Stimulated activated CD8-positive, alpha-beta memory T cell treated with anti-CD3 and anti-CD28 coated beads, Interleukin-2, amount 100 ng/mL, for 1 hour (primary cell): ENCODE data around the gene ZNF618.
"Not testable (repeated sequence)": the region's sequence is repeated elsewhere in the genome, so short reads cannot be mapped to it uniquely, and the experiment has no call there.

ENCODE experiments used
- DNase-seq, 2 donors: peaks; one replicate each; pipeline ENCODE4 v3.0.0-alpha.2; 2020; ENCODE audit warnings: low read depth in 2 of 2

The ZNF618 gene

DNA sequence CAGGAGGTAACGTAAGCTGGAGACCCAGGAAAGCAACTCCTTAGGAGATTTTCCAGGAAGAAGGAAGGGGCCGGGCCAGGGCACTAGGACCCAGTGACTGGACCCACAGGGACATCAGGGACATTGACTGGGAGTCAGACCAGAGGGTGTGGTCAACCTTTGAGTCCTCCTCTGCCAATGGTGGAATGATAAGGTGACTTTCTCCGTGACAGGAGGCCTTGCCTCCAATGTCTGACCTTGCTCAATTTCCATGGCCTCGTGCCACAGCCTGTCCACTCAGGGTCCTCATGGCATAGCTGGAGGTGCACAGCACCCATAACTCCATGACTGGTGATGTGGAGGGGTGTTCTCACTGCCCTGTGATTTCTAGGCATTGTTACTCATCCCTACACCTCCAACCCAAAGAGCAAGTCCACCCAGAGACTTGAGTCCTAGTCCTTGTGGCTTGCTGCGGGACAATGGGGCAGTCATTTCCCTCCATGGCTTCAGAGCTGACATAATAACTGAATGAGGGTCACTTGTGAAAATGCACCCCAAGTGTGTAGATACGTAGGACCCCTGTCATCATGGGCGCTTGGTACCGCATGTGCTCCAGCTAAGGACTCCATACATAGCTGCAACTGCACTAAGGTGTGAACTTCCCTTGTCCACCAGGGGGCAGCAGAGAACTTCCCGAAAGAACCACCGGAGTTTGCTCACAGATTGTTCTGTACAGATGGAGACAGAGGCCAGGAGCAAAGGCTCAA is 206.1 kb downstream of the ZNF618 start:
- DNase-seq: peak; percentile 41 to 63

DNA sequence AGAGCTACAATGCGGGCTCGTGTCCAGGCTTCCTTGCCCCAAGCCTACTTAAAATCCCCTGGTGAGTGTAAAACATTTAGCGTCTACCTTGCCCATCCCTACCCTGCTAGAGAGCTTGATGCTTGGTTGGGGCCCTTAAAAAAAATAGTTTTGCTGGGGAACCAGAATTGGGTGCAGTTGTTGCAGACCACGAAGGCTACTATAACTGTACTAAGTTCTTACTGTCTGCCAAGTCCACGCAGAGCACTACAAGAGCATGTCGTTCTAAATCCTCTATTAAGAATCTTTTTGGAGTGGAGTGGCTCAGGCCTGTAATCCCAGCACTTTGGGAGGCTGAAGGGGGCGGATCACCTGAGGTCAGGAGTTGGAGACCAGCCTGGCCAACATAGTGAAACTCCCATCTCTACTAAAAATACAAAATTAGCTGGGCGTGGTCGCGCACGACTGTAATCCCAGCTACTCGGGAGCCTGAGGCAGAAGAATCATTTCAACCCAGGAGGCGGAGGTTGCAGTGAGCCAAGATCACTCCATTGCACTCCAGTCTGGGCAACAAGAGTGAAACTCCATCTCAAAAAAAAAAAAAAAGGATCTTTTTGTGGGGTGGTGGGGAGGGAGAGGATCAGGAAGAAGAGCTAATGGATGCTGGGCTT is 206.8 kb downstream of the ZNF618 start:
- DNase-seq: not testable (repeated sequence)

DNA sequence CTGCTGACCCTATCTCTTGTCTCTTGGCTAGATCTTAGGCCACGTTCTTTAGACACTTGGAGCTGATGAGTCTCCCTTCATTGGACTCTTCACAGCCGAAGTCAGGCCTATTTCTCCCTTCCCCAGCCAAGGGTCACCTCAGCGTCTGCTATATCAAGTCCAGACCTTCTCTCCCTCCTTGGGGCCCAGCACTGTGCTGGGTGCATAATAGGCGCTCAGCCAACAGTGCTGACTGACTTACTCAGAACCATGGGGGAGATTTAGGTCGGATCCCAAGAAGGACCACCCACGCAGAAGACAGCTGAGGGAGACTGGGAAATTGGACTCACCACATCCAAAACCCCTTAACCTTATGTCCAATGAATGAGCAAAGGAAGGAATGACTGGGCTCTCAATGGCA is 207.6 kb downstream of the ZNF618 start:
- DNase-seq: no peak

DNA sequence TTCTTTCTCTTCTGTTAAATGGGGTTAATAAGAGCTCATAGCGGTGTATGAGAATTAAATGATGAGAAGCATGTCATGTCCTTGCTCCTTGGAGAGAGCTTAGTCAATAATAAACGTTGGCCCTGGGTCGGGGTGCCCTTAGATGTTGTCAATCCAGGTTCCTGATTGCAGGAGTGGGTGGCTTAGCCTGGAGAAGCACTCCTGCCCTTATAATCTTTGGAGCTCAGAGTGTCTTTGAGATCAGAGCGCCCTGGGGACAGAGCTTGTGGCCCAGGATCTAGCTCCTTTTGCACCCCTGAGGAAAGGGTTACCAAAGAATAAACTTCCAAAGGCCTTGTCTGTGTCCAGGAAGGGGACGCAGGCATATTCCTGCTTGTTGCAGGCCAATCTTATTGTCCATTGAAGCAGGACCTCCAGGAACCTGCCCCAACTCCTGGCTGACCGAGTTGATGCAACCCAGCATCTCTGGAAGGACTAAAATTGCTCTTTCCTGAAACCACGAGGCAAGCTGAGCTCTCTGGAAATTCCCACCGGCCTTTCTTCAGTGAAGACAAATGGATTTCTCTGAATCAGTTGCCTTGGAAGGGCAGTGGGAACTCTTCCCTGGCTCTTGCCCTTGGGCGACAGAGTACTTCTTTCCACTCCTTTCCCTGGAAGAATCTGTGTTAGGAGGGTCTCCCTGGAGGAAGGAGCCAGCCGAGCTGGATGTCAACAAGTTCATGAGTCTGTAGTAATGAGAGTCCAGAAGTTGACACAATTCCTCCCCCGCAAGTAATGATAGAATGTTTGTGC is 208.4 kb downstream of the ZNF618 start:
- DNase-seq: no peak

DNA sequence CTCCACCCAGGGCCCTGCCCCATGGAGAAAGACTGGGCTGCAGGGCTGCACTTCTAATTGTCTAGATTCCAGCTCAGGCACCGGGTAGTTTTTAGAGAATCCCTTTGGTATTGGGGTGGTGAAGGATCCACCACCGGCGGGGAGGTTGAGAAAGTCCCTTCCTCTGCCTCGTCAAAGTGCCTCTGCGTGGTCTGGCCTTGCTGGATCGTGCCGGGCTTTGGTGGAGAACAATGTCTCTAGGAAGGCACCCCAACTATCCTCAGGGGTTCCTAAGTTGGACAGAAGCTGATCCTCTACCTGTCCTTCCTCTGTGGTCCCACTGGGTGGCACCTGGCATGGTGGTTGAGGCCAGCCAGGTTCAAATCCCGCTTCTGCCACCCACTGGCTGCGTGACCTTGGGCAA is 209.3 kb downstream of the ZNF618 start:
- DNase-seq: no peak

DNA sequence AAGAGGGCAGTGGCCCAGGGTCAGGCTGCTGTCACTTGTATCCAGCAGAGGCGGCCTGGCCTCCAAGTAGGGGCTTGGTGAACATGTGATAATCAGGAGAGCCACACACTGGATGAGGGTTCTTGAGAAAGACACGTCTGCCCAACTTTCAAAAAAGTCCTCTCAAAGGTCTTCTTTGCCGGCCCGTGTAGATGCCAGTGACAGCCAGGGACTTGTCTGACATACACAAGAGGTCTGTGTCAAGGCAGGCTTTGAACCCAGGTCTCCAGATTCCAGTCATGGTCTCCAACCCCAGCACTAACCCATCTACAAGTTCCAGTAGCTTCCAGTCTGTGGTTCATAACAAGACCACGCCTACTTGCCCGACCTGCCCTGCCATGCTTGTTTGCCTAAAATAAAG is 209.9 kb downstream of the ZNF618 start:
- DNase-seq: no peak

DNA sequence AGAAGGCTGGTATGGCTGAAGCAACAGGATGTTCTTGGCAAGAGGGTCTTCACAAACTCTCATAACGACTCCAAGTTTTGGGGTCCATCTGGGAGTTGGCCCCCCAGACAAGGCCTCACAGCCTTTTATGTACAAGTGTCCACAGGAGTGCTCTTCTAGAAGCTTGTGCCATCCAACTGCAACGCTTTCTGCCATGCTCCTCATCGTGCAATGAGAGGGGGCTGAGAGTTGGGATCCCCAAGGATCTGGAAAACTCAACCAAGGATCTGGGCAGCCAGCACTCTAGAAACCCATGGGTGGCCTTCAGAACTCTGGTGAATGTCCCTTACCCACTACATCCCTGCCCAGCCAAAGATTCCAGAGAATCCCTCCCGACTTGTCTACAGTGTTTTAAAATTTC is 210.5 kb downstream of the ZNF618 start:
- DNase-seq: no peak

DNA sequence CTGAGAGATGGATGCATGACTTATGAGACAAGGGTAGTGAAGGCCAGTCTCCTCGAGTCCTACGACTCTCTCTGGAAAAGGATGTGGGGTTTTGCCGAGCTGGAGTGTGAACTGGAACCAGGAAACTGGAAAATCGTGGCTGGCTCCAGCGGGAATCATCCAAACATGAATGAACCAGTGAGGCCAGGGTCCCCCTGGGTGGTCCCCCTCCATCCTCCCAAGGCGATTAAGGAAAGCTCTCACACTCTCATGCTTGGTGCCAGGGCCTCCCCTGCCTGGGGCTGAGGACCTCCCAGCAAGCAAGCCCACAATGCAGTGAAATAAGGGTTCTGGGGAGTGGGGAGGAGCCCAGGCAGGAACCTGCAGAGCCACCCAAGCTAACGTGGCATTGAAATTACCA is 211.6 kb downstream of the ZNF618 start:
- no peak for DNase-seq

DNA sequence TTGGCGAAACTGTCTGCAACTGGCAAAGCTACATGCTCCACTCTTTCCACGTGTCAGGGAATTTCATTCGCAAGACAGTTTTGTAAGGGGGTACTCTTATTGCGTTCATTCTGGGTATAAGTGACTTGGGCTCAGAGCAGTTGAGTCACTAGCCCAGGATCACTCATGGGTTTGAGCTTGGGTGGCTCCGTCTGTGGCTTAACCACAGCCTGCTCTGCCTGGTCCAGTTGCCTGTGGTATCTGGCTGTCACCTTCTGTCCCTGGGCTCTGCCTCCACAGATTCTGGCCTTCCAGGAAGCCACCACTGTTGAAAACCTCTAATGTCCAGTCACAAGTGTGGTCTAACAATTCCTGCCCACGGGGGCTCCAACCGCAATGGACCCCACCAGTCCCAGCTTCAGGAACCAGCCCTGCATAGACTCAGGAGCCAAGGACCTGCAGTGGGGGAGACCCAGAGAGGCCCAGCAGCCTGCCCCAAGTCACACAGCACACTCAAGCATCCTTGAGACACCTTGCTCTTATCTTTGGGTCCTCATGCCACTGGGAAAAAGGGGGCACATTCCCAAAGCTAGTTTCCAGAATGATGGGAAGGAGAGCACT is 212.6 kb downstream of the ZNF618 start:
- DNase-seq: no peak

DNA sequence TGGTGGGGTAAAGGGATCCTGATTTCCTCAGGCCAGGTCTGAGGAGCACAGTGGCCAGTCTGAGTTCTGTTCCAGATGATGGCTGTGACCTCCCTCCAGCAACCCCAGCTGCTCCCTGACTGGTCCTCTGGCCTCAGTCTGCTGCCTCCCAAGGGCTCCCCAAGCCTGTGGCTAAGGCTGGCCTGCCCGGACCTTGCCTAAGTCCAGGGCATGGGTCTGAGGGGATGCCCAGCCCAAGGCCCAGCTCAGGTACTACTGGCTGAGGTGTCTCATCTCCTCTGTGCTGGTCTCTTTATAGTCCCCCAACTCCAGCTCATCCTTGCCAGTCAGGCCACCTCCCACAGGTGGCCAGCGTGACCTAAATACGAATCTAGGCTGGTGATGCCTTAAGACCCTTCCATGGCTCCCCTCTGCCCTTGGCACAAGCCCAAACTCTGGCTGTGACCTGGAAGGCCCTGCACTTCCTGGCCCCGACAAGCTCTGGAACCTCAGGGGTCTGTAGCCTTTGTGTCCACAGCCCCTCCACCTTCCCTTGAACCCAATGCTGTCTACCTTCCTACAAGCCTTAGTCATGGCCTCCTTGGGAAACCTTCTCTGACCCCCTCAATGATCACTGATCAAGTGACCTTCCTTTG is 213.2 kb downstream of the ZNF618 start:
- DNase-seq: no peak

DNA sequence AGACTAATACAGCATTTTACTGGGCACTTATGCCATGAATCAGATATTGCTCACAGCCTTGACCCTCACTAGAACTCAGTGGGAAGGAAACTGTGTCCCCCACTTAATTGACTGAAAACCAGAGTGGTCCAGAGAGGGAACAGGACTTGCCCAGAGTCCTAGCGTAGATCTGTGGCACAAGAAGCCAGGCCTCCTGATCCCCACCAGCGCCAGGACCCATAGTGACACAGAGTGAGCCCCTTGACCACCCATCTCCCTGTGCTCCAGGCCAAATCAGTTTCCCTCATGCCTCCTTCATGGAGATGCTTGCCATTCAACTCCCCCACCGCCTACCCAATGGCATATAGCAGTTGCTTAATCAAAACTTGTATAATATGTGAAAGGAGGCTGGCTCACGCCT is 214.7 kb downstream of the ZNF618 start:
- DNase-seq: no peak

DNA sequence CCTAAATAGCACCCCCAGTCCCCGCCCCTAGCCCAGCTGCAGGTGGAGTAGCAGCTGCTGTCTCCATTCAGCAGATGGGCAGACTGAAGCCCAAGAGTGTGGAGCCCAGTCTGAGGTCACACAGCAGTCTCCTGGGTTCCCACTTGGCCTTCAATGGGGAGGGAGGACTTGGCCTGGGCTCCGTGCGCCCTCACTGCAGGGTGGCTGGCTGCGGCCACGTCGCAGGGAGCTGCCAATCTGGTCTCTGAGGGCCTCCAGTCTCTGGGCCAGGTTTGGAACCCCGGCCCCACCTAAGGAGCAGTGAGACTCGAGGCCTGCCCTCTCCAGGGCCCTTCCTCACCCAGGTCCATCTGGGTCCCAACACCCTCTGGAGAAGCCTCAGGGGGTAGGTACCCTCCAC is 215.6 kb downstream of the ZNF618 start:
- no peak for DNase-seq

DNA sequence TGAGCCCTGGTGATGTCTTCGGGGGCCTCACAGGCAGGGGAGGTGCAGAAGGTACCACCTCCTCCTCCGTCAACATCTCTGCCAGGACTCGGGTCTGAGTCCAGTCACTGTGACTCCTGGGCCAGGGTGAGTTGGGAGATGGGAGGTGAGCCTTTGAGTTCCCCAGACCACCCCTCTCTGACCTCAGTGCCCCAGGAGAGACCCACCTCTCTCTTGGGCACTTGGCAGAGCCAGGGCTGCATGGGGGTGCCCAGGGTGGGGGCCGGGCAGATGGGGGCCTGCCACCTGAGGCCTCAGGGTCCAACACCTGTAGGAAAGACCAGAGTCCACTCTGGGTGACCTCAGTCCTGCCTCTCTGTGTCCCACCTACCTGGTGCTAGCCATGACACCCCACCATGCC is 216.2 kb downstream of the ZNF618 start:
- DNase-seq: no peak

DNA sequence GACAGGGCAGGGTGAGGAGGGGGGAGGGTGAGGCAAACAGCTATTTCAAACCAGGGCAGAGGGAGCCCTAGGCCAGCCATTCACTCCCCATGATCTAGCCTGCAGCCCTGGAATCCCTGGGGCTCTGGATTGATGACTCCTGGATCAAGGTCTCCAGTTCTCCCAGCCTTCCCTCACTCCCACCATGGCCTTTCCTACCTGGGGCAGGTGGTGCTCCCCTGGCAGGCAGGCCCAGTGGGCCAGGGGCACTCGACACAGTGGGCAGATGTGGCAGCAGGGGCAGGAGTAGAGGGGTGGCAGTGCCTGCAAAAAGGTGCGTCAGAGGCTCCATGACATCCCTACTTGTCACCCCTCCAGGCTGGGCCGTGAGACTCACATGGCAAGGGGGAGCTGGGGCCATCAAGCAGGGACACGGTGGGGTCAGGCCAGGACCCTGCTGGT is 216.9 kb downstream of the ZNF618 start:
- DNase-seq: no peak

DNA sequence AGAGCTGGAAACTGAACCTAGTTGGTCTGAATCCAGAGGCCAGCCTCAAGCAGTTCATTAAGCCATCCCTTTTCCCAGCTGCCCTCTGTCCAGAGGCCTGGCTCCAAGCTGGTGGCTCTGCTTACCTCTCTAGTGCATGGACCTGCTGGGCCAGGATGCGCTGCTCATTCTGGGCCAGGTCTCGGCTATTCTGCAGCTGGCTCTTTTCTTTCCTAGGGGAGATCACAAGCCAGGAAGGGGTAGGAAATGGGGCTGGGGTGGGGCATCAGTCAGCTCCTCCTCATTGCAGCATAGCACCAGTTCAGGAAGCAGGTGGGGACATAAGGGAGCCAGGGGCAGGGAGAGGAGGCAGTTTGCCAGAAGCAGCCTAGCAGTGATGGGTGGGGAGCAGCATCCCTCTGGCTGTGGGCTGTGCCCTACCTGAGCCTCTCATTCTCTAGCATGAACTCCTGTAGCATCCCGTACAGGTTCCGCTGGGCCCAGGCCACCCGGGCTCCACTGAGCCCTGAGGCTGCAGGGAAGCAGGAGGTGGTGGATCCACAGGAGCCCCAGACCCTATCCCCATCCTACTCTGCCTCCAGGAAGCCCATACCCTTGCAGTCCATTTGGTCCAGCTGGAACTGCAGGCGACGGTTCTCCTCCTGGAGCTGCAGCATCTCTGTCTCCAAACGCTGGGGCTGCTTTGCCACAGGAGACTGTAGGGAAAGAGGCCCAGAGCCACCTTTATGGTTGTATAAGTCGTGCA is 217.8 kb downstream of the ZNF618 start:
- no peak for DNase-seq

DNA sequence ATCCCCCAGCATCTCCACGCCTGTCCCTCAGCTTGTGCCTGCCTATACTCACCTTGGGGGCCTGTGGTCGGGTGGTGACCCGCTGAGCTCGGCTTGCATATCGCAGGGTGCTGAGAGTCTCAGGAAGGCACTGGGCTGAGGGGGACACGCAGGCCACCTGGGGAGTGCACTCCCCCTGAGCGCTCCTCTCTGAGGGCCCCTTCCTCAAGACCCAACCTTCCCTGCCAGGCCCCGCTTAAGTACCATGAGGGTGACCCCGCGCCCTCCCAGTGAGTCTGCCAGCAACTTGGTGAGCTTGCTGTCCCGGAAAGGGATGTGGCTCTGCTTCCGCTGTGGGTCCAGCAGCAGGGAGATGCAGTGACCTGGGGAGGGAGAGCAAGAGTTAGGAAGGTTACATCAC is 218.9 kb downstream of the ZNF618 start:
- no peak for DNase-seq

DNA sequence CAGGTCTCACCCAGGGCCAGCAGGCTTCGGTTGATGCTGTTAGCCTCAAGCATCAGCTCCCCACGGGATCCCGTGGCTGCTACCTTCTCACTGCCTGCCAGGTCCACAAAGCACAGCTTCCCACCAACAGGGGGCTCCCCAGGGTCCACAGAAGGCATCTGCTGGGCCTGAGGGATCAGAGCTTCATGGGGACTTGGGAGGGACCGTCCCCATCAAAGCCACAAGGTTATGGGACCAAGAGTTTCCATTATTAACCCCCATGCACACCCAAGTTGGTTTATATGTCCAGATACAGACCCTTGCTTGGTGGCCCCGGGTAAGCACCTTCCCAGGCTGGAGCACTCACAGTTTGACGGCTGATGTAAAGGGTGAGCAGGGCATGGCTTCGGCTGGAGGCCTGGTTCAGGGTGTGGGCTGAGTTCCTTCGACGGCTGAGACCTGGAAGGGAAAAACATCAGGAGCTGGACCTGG is 220.0 kb downstream of the ZNF618 start:
- no peak for DNase-seq

DNA sequence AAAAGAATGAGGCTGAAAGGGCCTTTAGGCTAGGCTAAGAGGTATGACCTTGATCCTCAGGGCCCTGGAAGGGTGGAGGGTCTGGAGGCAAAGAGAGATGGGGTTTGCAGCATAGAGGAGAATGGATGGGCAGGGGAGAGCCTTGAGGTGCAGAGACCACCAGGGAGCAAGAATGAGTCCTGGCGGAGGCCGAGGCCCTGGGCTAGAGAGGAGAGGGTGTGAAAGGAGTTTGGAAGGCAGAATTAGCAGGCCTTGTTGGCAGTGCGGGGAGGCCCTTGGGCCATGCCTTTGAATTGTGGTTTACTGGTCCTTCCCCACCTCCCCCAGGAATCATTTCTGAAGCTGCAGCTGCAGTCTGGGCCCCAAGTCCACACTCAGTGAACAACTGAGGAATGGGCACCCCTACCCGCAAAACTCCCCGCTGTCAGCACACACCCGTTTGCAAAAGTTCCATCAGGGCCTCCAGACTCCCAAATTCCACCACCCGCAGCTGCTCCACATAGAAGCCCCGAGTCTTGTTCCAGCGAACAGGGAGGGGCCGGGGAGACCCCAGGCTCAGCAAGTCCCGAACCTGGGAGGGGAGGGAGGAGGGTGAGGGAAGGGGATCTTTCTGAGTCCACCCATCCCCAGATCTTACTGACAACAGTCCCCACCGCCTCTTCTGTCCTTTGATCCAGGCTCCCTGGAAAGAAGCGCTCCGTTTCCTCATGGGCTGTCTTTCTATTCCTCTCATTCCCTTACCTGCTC is 220.9 kb downstream of the ZNF618 start:
- DNase-seq: no peak

DNA sequence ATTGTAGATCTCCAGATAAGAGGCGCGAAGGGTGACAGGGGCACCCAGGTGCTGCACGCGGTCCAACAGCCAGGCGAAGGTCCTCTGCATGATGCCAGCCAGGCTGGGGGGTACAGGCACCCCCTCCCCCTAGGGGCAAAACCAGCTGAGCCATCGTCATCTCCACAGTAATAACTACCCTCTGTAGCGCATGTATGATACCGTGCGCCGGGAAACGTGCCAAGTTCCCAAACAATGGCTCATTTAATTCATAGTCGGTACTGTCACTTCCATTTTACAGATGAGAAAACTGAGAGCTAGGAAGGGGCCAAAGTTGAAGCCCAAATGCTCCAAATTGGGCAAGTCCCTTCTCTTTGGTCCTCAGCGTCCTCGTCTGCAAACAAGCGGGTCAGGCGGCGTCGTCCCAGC is 221.5 kb downstream of the ZNF618 start:
- no peak for DNase-seq
